Measurements from ENCODE around the gene USF1.
"Not testable (repeated sequence)": the region's sequence is repeated elsewhere in the genome, so short reads cannot be mapped to it uniquely, and the experiment has no call there.

Gene USF1

DNA sequence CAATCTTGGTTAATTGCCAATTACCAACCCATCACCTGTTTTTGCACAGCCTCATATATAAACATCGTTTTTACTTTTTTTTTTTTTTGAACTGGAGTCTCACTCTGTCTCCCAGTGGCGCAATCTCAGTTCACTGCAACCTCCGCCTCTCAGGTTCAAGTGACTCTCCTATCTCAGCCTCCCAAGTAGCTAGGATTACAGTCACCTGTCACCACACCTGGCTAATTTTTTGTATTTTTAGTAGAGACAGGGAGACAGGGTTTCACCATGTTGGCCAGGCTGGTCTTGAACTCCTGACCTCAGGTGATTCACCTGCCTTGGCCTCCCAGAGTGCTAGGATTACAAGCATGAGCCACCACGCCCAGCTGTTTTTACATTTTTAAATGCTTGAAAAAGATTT is 53.7 kb downstream of the USF1 start:
- not testable (repeated sequence) for DNase-seq (ENCODE audit: low read depth in 2 of 2)
